VCaP (cell line): ENCODE results near the gene TIAL1.

Source experiments
- H3K27ac ChIP-seq: fragments of 450-650 bp; 2 replicates; pipeline ENCODE4 v1.5.1; 2017
- CTCF ChIP-seq: fragments of 450-650 bp; conservative IDR thresholded peaks from 2 replicates; pipeline ENCODE4 v1.5.1; 2017; ENCODE audit warnings: mild to moderate bottlenecking, moderate library complexity

Gene TIAL1

GRCh38 chr10:119609516-119609915, 12.8 kb upstream of the TIAL1 start:
- TF ChIP-seq CTCF, result no peak
- H3K27ac ChIP-seq, result no peak overlapping the region

- TF ChIP-seq CTCF, result peak; percentile 85
- H3K27ac ChIP-seq, result no peak overlapping the region
Observed at GRCh38 chr10:119608316-119609155, 11.8 kb upstream of the TIAL1 start.

GRCh38 chr10:119604468-119604867, 7.7 kb upstream of the TIAL1 start:
- no peak for TF ChIP-seq CTCF
- no peak overlapping the region for H3K27ac ChIP-seq

GRCh38 chr10:119602241-119603095, 5.7 kb upstream of the TIAL1 start:
- TF ChIP-seq CTCF, result no peak
- no peak overlapping the region for H3K27ac ChIP-seq

- no peak overlapping the region for H3K27ac ChIP-seq
- TF ChIP-seq CTCF, result no peak
Observed at GRCh38 chr10:119598397-119598796, 1.6 kb upstream of the TIAL1 start.

- H3K27ac ChIP-seq, result peak overlapping the region; percentile 90
- TF ChIP-seq CTCF, result no peak
Observed at GRCh38 chr10:119597405-119598186, 832 bp upstream of the TIAL1 start.
